ENCODE data around the gene ATP13A4. TPM values are rescaled to one million over a fixed set of nuclear protein-coding genes. Genes with fewer than 3 reads are reported as not detected.

ATP13A4 gene
- total RNA-seq = 1 to 10 TPM; 4.4 to 6.1 TPM

DNA sequence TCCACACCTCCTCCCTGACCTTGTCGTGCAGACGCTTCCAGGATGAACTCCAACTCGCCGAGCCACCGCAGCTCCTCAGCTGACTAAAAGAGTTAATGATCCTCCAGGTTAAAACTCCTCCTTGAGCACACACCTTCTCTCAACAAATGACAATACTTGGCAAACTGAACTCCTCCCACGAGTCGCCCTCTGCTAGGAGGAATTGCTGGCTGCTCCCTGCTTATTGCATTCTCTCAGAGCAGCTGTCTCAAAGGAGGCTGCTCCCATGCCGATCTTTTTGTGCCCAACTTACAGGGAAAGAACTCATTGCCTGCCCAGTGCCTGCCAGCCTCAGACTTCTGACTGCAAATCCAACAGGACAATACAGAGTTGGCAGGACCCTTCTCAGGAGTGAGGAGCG is at the start of gene ATP13A4:
Gene ATP13A4 (minus strand): TSS at position 85 of the 400 bp plus-strand sequence. CDS start 96 bp downstream, outside the sequence.
- Mint-ChIP-seq H3K27ac (peak within 1 kb of the TSS in 1 of 2 donors; percentile 25), H3K9me3 (no peaks in the 10 kb centered on the region), H3K36me3 (no peaks in the 10 kb centered on the region)
- no peak for DNase-seq (ENCODE audit: low spot score in 2 of 2)
- no peak for ATAC-seq

- ATAC-seq (peak in 1 of 2 donors; percentile 28), DNase-seq (ENCODE audit: low spot score in 2 of 2) (no peak)
- Mint-ChIP-seq H3K9me3 (no peaks in the 10 kb centered on the region), H3K27ac (peak overlapping the region; percentile 10 to 39), H3K36me3 (peaks cover 16 to 33% of the 10 kb centered on the region in 2 donors)
Observed at GRCh38 chr3:193599393-193599792, 44.7 kb upstream of the ATP13A4 start.

DNA sequence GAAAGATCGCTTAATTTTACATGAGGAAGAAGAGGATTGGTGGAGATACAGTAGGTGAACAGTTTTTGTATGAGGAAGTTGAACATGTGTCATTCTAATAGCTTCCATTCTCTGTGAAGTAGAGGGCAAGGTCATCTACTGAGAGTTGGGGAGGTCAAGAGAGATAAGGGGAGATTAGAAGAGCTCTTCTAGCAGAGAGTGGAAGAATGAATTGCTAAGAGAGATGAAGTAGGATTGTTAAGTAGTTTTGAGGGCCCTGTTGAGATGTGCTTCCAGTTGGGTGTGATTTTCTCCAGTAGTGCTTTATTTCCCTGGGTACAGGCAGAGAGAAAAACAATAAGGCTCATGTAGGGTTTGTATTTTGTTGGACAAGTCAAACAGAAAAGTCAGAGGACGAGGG is 43.5 kb upstream of the ATP13A4 start:
- H3K36me3 Mint-ChIP-seq = peaks cover 26 to 40% of the 10 kb centered on the region in 2 donors
- peak overlapping the region; percentile 7 to 24 for H3K27ac Mint-ChIP-seq
- H3K9me3 Mint-ChIP-seq = no peaks in the 10 kb centered on the region
- ATAC-seq (no peak), DNase-seq (ENCODE audit: low spot score in 2 of 2) (no peak)

- ATAC-seq (no peak), DNase-seq (ENCODE audit: low spot score in 2 of 2) (no peak)
- peaks cover 36% of the 10 kb centered on the region in 2 donors for H3K36me3 Mint-ChIP-seq
- peak overlapping the region; percentile 60 to 73 for H3K27ac Mint-ChIP-seq
- no peaks in the 10 kb centered on the region for H3K9me3 Mint-ChIP-seq
Observed at GRCh38 chr3:193595939-193596487, 41.3 kb upstream of the ATP13A4 start.

- Mint-ChIP-seq H3K27ac (peak overlapping the region in 1 of 2 donors; percentile 100), H3K9me3 (no peaks in the 10 kb centered on the region), H3K36me3 (peaks cover 27 to 36% of the 10 kb centered on the region in 2 donors)
- DNase-seq (ENCODE audit: low spot score in 2 of 2) = no peak
- no peak for ATAC-seq
Observed at GRCh38 chr3:193594946-193595689, 40.4 kb upstream of the ATP13A4 start.

DNA sequence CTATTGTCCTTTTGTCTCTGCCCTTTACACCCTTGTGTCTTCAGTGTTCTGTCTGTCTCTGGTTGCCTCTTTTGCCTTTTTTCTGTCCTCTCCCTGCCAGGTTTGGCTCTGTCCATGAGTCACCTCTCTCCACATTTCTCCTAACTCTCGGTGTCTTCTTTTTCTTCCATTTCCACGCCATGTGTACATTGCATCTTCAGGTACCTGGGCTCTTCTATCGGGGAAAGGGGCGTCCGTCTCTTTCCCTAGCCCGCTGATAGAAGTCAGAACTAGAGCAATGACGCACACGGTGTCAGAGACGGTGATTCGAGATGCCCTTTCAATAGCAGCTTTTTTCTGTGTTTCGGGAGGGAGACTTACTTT is 39.0 kb upstream of the ATP13A4 start:
- H3K9me3 Mint-ChIP-seq = no peaks in the 10 kb centered on the region
- H3K36me3 Mint-ChIP-seq = peaks cover 27 to 36% of the 10 kb centered on the region in 2 donors
- H3K27ac Mint-ChIP-seq = peak overlapping the region; percentile 100
- ATAC-seq (peak; percentile 72 to 78), DNase-seq (ENCODE audit: low spot score in 2 of 2) (peak; percentile 41 to 69)

GRCh38 chr3:193592841-193593667 is 38.4 kb upstream of the ATP13A4 start, which contains the start of gene OPA1:
OPA1 (plus strand) TSS chr3:193593208; CDS start chr3:193593378, 170 bp downstream.
- no peaks in the 10 kb centered on the region for H3K9me3 Mint-ChIP-seq
- peak; percentile 91 to 94 for ATAC-seq

GRCh38 chr3:193590088-193590856 is 35.6 kb upstream of the ATP13A4 start:
- H3K27ac Mint-ChIP-seq = no peak overlapping the region
- DNase-seq (ENCODE audit: low spot score in 2 of 2) (no peak), ATAC-seq (no peak)
- H3K9me3 Mint-ChIP-seq = no peaks in the 10 kb centered on the region
- H3K36me3 Mint-ChIP-seq = peaks cover 12 to 20% of the 10 kb centered on the region in 2 donors

More at GRCh38 chr3:193592841-193593667, 38.4 kb upstream of the ATP13A4 start, which contains the start of gene OPA1:
- Mint-ChIP-seq H3K36me3 (peaks cover 22 to 31% of the 10 kb centered on the region in 2 donors), H3K27ac (peak within 1 kb of the TSS; percentile 100)
- peak; percentile 86 to 97 for DNase-seq (ENCODE audit: low spot score in 2 of 2)

- Mint-ChIP-seq H3K27ac (no peak overlapping the region), H3K9me3 (no peaks in the 10 kb centered on the region), H3K36me3 (peaks cover 12 to 20% of the 10 kb centered on the region in 2 donors)
- no peak for ATAC-seq
- no peak for DNase-seq (ENCODE audit: low spot score in 2 of 2)
Observed at GRCh38 chr3:193589616-193590015, 34.9 kb upstream of the ATP13A4 start.

DNA sequence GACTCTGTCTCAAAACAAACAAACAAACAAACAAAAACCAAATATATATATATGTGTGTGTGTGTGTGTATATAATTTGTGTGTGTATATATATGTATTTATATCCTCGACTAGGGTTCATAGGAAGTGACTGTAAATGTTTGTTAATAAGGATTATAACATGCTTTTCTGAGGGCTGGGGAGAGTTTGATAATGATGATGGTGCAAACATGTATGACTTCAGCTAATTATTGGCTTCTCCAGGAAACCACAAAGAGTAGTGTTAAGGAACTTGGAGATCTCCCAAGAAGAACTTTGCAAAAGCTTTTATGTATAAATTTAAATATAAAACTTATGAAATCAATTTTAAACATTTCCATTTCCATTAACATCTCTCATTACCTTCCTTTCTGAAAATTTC is 34.4 kb upstream of the ATP13A4 start:
- no peaks in the 10 kb centered on the region for H3K9me3 Mint-ChIP-seq
- H3K27ac Mint-ChIP-seq = no peak overlapping the region
- peaks cover 12 to 19% of the 10 kb centered on the region in 2 donors for H3K36me3 Mint-ChIP-seq
- ATAC-seq (no peak), DNase-seq (ENCODE audit: low spot score in 2 of 2) (no peak)

DNA sequence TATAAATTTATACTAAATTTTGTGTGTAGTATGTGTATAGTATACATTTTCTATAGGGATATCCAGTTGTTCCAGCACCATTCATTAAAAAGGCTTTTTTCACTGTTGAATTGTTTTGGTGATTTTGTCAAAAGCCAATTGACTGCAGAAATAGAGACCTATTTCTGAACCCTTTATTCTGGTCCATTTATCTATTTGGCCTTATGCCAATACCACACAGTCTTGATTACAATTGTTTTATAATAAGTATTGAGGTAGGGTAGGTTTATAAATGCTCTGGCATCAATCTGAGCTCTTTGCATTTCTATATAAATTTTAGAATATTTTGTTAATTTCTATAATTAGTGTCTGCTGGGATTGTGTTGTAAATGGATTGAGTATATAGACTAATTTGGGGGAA is 31.8 kb upstream of the ATP13A4 start:
- H3K27ac Mint-ChIP-seq = no peak overlapping the region
- ATAC-seq (no peak), DNase-seq (ENCODE audit: low spot score in 2 of 2) (no peak)

DNA sequence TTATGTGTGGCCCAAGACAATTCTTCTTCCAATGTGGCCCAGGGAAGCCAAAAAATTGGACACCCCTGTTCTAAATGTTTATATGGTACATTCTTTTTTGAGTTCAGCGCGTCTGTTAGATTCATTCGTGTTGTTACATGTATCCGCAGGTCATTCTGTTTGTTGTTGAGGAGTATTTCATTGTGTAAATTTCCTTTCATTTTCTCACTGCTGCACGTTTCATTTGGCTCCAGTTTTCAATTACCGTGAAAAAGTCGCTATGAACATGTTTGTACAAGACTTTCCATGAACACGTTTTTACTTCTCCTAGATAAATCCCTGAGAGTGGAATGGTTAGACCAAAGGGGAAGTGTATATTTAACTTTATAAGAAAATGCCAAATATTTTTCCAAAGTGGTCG is 30.8 kb upstream of the ATP13A4 start:
- H3K9me3 Mint-ChIP-seq = no peaks in the 10 kb centered on the region
- H3K36me3 Mint-ChIP-seq = no peaks in the 10 kb centered on the region
- DNase-seq (ENCODE audit: low spot score in 2 of 2) (no peak), ATAC-seq (no peak)
- H3K27ac Mint-ChIP-seq = no peak overlapping the region

More for the DNA sequence above, 31.8 kb upstream of the ATP13A4 start:
- Mint-ChIP-seq H3K36me3 (no peaks in the 10 kb centered on the region), H3K9me3 (no peaks in the 10 kb centered on the region)

DNA sequence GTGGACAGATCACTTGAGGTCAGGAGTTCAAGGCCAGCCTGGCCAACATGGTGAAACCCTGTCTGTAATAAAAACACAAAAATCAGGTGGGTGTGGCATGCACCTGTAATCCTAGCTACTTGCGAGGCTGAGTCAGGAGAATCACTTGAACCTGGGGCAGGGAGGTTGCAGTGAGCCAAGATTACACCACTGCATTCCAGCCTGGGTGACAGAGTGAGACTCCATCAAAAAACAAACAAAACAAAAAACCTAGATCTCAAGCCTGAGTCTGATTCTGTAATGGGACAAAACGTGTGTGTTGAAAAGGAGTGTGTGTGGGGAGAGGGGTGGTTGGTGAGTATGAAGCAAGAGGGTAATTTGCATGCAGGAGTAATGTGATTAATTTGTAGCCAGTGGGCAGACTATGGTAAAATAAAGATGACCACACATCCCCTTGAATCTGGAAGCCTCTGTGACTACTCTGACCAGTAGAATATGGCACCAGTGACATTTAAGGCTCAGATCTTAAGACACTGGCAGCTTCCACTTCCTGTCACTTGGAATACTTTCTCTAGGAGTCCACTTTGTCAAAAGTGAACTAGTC is 19.9 kb upstream of the ATP13A4 start:
- Mint-ChIP-seq H3K36me3 (no peaks in the 10 kb centered on the region), H3K9me3 (no peaks in the 10 kb centered on the region), H3K27ac (no peak overlapping the region)
- DNase-seq (ENCODE audit: low spot score in 2 of 2) = no peak
- peak in 1 of 2 donors; percentile 14 for ATAC-seq

DNA sequence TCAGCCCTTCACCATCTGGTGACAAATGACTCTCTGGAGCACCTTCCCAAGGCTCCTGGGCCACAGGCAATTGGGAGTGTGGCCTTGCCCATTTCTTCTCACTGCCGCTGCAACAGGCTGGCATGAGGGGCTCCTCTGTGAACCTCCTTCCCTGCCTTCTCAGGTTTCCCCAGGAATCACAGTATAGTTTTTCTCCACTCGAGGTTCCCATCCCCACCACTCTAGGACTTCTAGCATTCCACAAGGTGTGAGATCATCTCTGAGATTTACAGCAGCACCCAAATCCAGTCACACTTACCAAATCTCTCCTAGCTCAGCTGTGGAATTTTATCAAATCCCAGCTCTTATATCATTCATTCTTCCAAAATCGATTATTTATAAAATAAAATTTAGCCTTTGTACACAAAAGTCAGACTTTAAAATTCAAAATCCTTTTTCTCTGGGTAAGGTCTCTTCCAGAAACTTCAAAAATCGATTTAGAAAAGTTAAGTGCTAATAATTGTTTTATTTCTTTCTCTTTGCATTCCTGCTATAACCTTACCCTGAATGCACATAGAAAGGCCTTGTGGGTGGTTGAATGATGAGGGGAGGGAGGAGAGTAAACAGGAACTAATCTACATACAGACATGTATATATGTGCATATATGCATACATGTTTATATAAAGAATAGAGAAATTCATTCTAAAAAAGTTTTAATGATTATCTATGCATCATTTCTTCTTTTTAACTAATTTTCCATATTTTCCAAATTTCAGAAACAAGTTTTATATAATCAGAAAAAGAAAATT is 18.9 kb upstream of the ATP13A4 start:
- Mint-ChIP-seq H3K27ac (no peak overlapping the region), H3K9me3 (no peaks in the 10 kb centered on the region), H3K36me3 (no peaks in the 10 kb centered on the region)
- DNase-seq (ENCODE audit: low spot score in 2 of 2) = no peak
- ATAC-seq = no peak

- DNase-seq (ENCODE audit: low spot score in 2 of 2) (peak in 1 of 2 donors; percentile 49), ATAC-seq (peak; percentile 48 to 73)
- no peaks in the 10 kb centered on the region for H3K36me3 Mint-ChIP-seq
- no peaks in the 10 kb centered on the region for H3K9me3 Mint-ChIP-seq
- H3K27ac Mint-ChIP-seq = no peak overlapping the region
Observed at GRCh38 chr3:193572426-193572908, 17.8 kb upstream of the ATP13A4 start.
